Erythroblast (primary cell): ENCODE measurements around the gene RASEF.
"Not testable (repeated sequence)": the region's sequence is repeated elsewhere in the genome, so short reads cannot be mapped to it uniquely, and the experiment has no call there.

ENCODE experiments used
- GATA1 ChIP-seq: IDR thresholded peaks from 2 replicates; pipeline ENCODE4 v1.6.1; 2011; ENCODE audit warnings: low read depth, mild to moderate bottlenecking, control low read depth, low read length, moderate library complexity
- POLR2A ChIP-seq: IDR thresholded peaks from 2 replicates; pipeline ENCODE4 v1.6.1; 2011; ENCODE audit warnings: mild to moderate bottlenecking, low read length

- TF ChIP-seq POLR2A, GATA1: not testable (repeated sequence)
Measured at GRCh38 chr9:83072498-83072897, 9.6 kb upstream of the RASEF start.
